ENCODE results near the gene TSSK2.

The TSSK2 gene

GRCh38 chr22:19125011-19125410, 6.1 kb upstream of the TSSK2 start:
- no peak for DNase-seq (ENCODE audit: low read depth in 2 of 2)

- DNase-seq (ENCODE audit: low read depth in 2 of 2) = no peak
These were observed 5.4 kb upstream of the TSSK2 start for GRCh38 chr22:19125474-19126308.

DNA sequence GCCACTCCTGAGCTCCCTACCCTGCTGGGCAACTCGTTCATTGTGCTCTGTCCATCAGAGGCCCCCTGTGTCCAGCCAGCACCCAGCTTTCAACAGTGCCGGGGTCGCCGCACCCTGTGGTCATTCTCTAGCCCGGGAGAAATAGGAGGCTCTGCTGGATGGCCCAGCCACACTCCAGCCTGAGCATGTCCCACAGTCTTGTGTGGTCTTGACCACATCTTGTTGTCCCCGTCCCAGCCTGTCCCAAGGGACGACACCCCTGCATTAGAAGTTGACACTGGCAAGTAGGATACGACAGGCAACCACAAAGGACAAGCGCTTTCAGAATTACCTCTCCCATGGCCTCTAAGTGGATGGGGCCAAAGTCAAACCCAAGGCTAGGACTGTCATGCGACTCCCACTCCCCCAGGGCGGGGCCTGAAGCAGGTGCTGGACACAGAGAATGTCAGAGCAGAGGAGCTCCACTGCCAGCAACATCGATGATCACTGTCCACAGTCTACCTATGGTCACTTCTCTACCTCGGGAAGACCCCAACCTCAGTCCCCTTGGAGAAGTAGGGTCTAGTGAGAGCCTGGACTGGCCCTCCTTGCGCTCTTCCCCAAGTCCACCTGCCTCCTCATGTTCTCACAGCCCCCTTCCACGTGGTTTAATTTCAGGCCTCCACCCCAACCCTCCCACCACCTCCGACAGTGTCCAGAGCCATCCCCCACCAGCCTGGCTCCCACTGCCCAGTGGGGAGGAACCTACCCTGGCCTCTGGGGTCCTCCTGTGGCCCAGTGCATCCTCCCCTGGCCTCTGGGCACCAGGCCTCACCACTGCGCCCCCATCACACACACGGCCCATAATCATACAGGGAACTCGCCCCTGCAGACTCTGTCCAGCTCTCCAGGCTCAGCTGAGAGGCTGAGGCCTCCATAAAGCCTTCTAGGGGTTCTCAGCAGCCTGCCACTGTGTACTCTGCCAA, 4.5 kb upstream of the TSSK2 start:
- no peak for DNase-seq (ENCODE audit: low read depth in 2 of 2)

GRCh38 chr22:19127329-19128008, 3.6 kb upstream of the TSSK2 start:
- no peak for DNase-seq (ENCODE audit: low read depth in 2 of 2)

- DNase-seq (ENCODE audit: low read depth in 2 of 2) = no peak
These were observed 3.1 kb upstream of the TSSK2 start for GRCh38 chr22:19128009-19128401.

DNA sequence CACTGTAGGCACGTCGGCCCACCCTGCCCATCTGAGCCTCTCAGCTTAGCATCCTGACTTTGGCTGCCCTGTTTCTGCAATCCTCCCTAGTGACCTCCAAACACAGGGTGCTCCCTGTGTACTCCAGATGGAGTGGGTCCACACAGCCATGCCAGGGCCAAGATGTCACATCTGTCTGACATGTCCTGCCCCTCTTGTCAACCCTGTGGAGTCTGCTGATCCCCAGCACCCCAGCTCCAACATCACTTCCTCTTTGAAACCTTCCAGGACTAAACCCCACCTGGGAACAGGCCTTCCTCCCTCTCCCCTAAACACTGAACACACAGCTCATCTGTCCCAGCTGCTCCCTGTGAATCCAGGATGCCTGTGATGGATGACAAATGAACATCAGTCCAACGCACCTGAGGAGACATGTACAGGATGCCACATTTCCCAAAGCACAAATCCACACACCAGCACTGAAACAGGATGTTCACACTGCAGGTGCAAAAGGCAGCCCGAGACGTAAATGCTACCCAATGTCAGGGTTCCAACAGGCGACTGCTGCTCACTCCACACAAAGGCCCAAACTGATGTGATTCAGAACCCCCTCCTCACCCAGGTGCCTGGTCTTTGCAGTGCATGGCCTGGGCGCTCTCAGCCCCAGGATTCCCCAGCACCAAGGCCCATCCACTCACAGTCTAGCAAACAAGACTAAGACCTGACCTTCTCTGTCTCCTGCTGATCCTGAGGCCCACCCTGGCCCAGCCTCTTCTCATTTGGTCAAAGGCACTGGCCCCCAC, 2.0 kb upstream of the TSSK2 start:
- DNase-seq (ENCODE audit: low read depth in 2 of 2) = no peak

- DNase-seq (ENCODE audit: low read depth in 2 of 2) = no peak
These were observed 1.2 kb upstream of the TSSK2 start for GRCh38 chr22:19129871-19130270.

DNA sequence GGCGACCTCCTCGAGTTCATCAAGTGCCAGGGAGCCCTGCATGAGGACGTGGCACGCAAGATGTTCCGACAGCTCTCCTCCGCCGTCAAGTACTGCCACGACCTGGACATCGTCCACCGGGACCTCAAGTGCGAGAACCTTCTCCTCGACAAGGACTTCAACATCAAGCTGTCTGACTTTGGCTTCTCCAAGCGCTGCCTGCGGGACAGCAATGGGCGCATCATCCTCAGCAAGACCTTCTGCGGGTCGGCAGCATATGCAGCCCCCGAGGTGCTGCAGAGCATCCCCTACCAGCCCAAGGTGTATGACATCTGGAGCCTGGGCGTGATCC, 542 bp downstream of the TSSK2 start:
- DNase-seq (ENCODE audit: low read depth in 2 of 2) = no peak

DNA sequence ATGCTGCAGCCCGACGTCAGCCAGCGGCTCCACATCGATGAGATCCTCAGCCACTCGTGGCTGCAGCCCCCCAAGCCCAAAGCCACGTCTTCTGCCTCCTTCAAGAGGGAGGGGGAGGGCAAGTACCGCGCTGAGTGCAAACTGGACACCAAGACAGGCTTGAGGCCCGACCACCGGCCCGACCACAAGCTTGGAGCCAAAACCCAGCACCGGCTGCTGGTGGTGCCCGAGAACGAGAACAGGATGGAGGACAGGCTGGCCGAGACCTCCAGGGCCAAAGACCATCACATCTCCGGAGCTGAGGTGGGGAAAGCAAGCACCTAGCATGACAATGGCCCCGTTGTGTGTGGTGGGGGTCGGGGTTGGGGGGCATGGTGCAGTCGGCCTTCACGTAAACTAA, 1.0 kb downstream of the TSSK2 start:
- no peak for DNase-seq (ENCODE audit: low read depth in 2 of 2)

DNA sequence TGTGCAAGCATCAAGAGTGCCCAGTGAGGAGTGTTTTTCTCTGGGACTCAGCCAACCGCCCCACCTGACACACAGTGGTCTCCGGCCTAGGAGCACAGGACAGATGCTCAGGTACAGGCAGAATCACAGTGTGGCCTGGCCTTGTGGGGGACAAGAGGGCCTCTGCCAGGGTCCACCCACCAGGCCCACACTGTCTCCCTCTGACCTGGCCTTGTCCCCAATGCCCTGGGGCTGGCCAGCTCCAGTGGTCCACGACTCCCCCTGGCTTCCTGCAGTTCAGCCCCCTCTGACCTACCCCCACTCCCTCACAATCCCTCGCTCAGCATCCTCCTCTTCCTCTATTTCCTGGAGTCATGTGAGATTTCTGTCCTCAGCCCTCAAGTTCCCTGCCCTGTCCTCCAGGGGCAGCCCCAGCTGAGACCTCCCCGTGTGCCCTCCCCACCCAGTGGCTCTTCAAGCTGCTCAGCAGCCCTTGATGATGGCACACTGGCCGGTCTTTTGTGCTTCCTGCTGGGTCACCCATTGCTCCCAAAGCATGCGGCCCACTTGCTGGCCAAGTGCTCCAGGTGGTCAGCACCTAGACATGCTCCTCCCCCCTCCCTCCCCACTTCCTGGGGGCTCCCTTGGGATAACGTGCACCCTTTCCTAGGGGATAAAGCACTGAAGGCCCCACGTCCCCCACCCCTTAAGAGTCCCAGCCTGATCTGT, 1.7 kb downstream of the TSSK2 start:
- no peak for DNase-seq (ENCODE audit: low read depth in 2 of 2)

DNA sequence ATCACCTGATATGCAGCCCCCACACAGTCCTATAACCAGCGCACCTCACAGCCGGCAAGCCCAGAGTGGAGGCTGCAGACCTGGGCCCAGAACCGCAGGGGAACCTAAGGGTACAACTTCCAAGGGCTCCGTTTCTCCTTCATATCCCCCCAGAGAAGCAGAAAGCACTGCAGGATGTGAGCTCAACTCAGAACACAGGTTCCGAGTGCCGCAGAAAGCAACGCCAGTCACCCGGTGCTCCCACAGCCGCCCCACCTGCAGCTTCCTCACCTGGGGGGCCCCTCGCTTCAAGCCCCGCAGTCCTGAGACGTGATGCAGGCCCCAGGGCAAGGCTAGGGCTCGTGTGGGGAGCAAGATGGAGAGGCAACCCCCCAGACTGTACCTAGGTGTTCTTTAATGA, 2.5 kb downstream of the TSSK2 start:
- DNase-seq (ENCODE audit: low read depth in 2 of 2) = no peak

GRCh38 chr22:19134176-19134831, 3.2 kb downstream of the TSSK2 start:
- DNase-seq (ENCODE audit: low read depth in 2 of 2) = no peak

GRCh38 chr22:19134874-19135273, 3.8 kb downstream of the TSSK2 start:
- DNase-seq (ENCODE audit: low read depth in 2 of 2) = no peak

DNA sequence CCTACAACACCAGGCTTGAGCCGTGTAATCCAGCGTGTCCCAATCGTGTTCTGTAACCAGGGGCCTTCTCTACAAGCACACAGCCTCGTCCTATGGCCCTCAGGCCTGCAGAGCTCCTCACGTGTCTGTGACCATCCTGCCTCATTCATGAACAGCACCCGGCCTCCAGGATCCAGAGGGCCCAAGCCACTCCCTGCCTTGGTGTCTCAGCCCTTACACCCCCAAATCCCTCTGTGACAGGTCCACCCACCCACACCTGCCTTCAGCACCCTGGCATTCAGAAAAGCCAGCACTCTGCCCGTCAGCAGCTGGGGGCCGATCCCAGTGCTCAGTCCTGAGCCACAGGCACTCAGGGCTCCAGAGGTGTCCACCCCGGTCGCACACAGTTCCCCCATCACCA, 5.8 kb downstream of the TSSK2 start:
- no peak for DNase-seq (ENCODE audit: low read depth in 2 of 2)

DNA sequence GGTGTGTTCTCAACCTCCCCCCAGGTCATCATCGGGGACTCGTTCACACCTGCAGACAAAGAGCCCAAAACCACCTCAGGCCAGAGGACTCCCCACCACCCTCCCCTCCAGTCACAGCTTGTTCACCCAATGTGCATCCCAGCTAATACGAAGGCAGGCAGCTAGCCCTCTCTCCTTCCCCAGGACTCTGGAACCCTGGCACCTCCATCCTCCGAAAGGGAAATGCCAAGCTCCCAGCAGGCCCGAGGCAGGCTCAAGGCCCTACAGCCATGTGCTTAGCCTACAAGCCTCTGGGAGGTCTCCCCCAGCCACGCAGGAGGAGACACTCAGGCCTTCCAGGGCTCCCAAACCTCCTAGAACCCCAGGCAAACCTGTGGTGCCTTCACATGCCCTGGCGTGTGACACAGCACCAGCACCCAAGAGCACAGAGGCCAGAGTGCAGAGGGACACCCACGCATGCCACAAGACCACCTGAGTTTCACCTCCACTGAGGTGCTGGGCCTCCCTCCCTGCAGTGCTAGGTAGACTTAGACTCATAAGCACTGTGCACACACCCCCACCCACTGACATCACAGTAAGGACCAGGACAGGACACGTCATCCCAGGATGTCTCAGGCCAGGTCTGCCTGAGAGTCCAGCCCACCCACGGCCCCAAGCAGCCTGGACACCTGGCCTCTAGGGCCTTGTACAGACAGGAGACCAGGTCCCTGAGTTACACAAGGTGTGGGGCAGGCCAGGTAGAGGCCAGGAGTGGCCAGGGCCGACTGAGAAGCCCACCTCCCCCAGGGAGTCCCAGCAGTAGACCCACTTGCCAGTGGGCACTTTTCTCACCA, 6.5 kb downstream of the TSSK2 start:
- DNase-seq (ENCODE audit: low read depth in 2 of 2) = no peak

DNA sequence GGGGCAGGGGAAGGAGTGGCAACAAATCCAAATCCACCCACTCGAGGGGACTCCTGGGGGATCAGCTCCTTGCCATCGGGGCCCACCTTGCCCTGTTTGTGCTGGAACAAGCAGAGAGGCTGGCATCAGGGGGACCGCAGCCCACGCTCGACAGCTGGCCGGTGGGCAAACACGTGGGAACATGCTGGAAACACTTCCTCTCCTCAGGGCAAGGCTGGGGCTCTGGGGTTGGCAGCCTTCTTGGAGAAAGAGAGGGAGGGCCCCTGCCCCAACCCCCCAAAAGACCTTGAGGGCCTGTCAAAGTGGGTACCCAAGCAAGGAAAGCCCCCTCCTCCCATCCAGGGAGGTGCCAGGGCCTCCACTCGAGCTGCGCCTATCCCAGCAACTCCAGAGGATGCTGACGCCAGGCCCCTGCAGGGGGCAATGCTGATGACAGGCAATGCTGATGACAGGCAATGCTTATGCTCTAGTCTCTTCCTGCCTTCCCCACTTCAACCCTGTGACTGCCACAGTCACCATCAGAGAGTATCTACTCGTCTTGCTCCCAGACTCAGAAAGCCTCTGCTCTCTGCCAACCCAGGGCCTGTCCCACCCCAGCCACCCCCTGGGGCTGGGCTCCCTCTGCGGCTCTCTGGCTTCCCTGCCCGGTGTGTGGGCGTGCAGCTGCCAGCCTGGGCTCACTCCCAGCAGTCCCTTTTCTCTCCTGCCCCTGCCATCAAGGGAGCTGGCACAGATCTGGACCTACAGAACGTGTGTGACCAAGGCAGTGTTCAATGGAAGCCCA, 7.3 kb downstream of the TSSK2 start:
- no peak for DNase-seq (ENCODE audit: low read depth in 2 of 2)

DNA sequence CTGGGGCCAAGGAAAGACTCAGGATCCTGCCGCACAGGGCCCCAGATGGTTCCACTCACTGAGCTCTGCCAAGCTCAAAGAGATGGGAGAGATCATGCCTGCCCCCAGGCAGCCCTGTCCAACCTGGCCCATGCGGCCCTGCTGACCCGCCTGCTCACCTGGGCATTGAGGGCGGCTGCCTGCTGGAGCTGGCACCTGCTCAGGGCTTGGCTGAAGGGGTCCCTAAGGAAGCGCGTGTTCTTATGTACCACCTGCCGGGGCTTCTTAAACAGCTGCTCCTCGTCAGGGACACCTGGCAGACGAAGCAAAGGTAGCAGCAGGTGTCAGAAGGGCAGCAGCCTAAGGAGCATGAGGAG, 7.9 kb downstream of the TSSK2 start:
- DNase-seq (ENCODE audit: low read depth in 2 of 2) = no peak

DNA sequence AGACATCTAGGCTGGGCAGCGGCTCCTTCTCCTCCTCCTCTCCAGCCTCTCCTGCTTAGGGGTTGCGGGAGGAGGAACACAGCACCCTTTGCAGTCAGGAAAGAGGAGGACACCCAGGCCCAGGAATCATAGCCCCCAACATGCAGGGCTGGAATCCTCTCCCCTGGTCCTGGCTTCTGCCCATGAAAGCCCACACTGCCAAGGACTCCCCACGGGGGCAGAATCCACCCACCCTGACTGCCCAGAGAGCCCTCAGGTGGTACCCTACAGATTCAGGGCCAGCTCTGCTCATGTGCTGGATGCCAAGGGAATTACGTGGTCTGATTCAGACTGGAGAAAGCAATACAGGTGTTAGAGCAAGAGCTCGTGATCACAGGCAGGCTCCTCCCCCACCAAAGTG, 8.9 kb downstream of the TSSK2 start:
- DNase-seq (ENCODE audit: low read depth in 2 of 2) = no peak

GRCh38 chr22:19142394-19142793, 11.3 kb downstream of the TSSK2 start:
- no peak for DNase-seq (ENCODE audit: low read depth in 2 of 2)
